ENCODE measurements around the gene RCAN3. TPM values are rescaled to one million over a fixed set of nuclear protein-coding genes. Genes with fewer than 3 reads are reported as not detected.
"Not testable (repeated sequence)": the region's sequence is repeated elsewhere in the genome, so short reads cannot be mapped to it uniquely, and the experiment has no call there.

Gene RCAN3
- total RNA-seq, 4 donors from 2014 or later: 2.9 to 10.1 (median 4.1) TPM

DNA sequence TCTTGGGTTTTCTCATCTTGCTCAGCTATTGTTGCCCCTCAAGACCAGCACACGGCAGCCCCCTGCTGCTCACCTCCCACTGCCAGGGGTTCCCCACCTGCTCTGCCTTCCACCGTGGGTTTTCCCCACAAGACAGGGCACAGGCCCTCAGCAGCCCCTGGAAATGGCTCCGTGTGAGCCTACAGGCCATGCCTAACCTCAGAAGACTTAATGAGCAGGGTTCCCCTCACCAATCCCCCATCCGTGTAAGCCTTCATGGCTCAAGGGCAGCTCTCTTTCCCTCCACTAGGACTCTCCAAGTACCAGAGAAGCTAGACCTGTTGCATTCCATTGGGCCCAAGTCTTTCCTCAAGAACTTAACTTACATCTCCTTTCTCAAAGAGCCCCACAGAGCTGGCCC lies 18.4 kb upstream of the RCAN3 start:
- no peak for ATAC-seq (ENCODE audit: low FRiP score)
- TF ChIP-seq, protein P1, sequence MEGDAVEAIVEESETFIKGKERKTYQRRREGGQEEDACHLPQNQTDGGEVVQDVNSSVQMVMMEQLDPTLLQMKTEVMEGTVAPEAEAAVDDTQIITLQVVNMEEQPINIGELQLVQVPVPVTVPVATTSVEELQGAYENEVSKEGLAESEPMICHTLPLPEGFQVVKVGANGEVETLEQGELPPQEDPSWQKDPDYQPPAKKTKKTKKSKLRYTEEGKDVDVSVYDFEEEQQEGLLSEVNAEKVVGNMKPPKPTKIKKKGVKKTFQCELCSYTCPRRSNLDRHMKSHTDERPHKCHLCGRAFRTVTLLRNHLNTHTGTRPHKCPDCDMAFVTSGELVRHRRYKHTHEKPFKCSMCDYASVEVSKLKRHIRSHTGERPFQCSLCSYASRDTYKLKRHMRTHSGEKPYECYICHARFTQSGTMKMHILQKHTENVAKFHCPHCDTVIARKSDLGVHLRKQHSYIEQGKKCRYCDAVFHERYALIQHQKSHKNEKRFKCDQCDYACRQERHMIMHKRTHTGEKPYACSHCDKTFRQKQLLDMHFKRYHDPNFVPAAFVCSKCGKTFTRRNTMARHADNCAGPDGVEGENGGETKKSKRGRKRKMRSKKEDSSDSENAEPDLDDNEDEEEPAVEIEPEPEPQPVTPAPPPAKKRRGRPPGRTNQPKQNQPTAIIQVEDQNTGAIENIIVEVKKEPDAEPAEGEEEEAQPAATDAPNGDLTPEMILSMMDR (IDR thresholded peaks at IDR 0.05): no peak
- no peak for DNase-seq (ENCODE audit: low spot score)

DNA sequence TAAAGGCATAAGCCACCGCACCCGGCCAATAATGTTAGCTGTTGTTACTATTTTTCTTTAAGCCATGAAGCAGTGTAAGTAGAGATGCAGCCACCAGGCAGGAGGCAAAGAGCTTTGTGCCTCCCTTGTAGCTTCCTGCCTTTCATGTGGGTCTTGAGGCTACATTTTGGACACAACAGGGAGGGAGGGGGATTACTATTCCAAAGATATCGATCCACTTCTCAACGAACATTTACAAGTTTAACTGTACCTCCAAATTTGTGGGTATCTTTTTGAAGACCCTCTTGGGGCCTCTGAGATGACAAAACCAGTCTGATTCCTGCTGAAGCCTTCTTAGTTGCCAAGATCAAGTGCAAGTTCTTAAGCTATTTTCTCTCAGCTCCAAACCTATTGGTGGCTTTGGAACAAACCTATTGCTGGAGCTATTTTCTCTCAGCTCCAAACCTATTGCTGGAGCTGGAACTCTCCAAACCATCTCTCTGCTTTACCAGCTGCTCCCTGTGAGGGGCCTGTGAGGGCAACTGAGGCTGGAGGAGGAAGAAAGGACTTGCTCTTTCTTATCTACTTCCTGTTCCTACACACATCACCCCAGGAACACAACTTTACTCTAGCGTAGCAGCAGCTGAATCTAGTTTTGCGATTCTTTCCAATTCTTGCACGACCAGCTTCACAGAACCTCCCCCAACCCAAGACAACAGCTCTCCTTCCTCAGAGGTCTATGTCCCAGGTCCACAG lies 16.1 kb upstream of the RCAN3 start:
- TF ChIP-seq, protein P1 (IDR thresholded peaks at IDR 0.05): no peak
- ATAC-seq (ENCODE audit: low FRiP score) (no peak), DNase-seq (ENCODE audit: low spot score) (no peak)

DNA sequence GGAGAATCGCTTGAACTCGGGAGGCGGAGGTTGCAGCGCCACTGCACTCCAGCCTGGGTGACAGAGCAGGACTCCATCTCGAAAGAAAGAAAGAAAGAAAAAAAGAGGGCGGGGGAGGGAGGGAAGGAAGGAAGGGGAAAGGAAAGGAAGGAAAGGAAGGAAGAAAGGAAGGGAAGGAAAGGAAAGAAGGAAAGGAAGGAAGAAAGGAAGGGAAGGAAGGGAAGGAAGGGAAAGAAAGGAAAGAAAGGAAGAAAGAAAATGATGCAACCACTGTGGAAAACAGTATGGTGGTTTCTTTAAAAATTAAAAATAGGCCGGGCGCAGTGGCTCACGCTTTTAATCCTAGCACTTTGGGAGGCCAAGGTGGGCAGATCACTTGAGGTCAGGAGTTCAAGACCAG lies 15.2 kb upstream of the RCAN3 start:
- ATAC-seq (ENCODE audit: low FRiP score): no peak
- no peak for DNase-seq (ENCODE audit: low spot score)
- TF ChIP-seq, protein P1 (IDR thresholded peaks at IDR 0.05): no peak

DNA sequence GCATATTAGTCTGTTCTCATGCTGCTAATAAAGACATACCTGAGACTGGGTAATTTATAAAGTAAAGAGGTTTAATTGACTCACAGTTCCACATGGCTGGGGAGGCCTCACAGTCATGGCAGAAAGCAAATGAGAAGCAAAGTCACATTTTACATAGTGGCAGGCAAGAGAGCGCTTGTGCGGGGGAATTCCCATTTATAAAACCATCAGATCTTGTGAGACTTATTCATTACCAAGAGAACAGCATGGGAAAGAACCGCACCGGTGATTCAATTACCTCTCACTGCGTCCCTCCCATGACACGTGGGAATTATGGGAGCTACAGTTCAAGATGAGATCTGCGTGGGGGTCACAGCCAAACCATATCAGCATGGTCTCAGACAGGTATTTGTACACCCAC lies 14.5 kb upstream of the RCAN3 start:
- DNase-seq (ENCODE audit: low spot score); ATAC-seq (ENCODE audit: low FRiP score): not testable (repeated sequence)

DNA sequence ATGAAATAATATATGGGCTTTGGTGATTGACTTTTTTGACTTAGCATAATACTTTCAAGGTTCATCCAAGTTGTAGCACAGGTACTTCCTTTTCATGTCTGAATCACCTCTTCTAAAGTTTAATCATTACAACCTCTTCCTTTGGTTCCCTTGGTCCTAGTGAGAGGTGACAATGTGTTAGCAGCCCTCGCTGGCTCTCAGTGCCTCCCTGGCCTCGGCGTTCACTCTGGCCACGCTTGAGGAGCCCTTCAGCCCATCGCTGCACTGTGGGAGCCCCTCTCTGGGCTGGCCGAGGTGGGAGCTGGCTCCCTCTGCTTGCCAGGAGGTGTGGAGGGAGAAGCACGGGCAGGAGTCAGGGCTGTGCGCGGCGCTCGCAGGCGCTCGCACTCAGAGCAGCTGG lies 13.0 kb upstream of the RCAN3 start:
- TF ChIP-seq, protein P1 (IDR thresholded peaks at IDR 0.05): no peak
- DNase-seq (ENCODE audit: low spot score) (no peak), ATAC-seq (ENCODE audit: low FRiP score) (no peak)

DNA sequence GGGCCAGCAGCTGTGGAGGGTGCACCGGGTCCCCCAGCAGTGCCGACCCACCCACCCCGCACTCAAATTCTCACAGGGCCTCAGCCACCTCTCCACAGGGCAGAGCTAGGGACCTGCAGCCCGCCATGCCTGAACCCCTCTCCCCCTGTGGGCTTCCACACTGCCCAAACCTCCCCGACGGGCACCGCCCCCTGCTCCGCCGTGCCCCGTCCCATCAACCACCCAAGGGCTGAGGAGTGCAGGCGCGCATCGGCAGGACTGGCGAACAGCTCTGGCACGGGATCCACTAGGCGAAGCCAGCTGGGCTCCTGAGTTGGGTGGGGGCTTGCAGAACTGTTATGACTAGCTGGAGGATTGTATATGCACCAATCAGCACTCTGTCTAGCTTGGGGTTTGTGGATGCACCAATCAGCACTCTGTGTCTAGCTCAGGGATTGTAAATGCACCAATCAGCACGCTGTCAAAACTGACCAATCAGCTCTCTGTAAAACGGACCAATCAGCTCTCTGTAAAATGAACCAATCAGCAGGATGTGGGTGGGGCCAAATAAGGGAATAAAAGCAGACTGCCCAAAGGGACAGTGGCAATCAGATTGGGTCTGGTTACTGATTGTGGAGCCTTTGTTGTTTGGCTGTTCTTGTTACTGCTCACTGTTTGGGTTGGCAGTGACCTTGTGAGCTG lies 12.4 kb upstream of the RCAN3 start:
- no peak for DNase-seq (ENCODE audit: low spot score)
- TF ChIP-seq, protein P1 (IDR thresholded peaks at IDR 0.05): no peak
- no peak for ATAC-seq (ENCODE audit: low FRiP score)

DNA sequence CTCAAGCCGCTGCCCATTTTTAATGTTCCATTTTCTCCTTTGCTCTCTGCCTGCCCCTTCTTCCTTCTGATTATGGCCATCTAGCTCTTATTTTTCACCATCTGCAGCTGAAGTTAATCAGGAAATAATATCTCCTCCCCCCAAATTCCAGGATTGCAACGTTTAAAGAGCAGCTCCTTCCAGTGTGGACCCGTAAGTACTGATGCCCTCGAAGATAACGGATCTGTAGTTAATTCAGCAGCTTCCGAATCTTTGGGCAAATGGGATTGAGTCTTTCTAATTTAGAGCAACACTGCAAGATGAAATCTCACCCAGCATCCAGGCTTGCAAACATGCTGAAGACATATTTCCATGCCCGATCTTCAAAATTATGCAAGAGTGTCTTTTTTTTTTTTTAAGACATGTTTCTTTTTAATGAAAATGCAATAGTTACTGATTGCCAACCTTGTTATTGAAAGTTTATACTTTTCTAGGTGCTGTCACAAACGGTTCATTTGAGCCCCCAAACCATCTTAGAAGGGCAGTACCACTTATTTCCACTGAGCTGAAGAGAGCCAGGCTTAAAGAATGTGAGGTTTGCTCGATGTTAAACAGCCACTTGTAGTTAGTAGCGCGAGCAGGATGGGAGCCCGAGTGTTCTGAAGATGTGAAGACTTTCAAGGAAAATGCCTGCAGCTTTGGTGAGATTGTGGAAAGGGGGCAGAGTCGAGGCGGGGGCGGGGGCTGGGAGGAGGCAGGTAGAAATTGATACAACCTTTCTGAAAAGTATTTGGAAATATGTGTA lies 10.9 kb upstream of the RCAN3 start:
- ATAC-seq (ENCODE audit: low FRiP score) (no peak), DNase-seq (ENCODE audit: low spot score) (no peak)
- TF ChIP-seq, protein P1 (IDR thresholded peaks at IDR 0.05): no peak

- DNase-seq (ENCODE audit: low spot score); ATAC-seq (ENCODE audit: low FRiP score): not testable (repeated sequence)
These were observed 9.7 kb upstream of the RCAN3 start for GRCh38 chr1:24492935-24493334.
